Osteoblast (primary cell): Measurements from ENCODE around the gene RPL31. TPM values are rescaled to one million over a fixed set of nuclear protein-coding genes. Genes with fewer than 3 reads are reported as not detected.

Experiments used
- DNase-seq: peaks from one replicate; pipeline ENCODE4 v3.0.0; 2011; ENCODE audit warnings: low spot score, mixed read lengths; ENCODE audit not compliant: insufficient read length; ENCODE audit errors: missing footprints
- H2AFZ ChIP-seq: 2 replicates; pipeline ENCODE4 v1.6.0; 2011; ENCODE audit warnings: mild to moderate bottlenecking, low read length
- H3K27ac ChIP-seq: 2 replicates; pipeline ENCODE4 v1.5.1; 2011; ENCODE audit warnings: mild to moderate bottlenecking, low read depth, low read length, moderate library complexity
- H3K27me3 ChIP-seq: 2 replicates; pipeline ENCODE4 v1.6.0; 2012; ENCODE audit warnings: mild to moderate bottlenecking, control low read depth, inconsistent platforms, low read length, moderate library complexity; ENCODE audit not compliant: insufficient read depth
- H3K36me3 ChIP-seq: 2 replicates; pipeline ENCODE4 v1.5.1; 2011; ENCODE audit warnings: mild to moderate bottlenecking, low read length, control low read depth, moderate library complexity; ENCODE audit not compliant: insufficient read depth
- H3K4me1 ChIP-seq: 2 replicates; pipeline ENCODE4 v1.5.1; 2011; ENCODE audit warnings: mild to moderate bottlenecking, low read length, control low read depth, moderate library complexity; ENCODE audit not compliant: insufficient read depth
- H3K4me2 ChIP-seq: 2 replicates; pipeline ENCODE4 v1.6.0; 2011; ENCODE audit warnings: mild to moderate bottlenecking, low read length; ENCODE audit not compliant: insufficient read depth
- H3K4me3 ChIP-seq: fragments of 200-600 bp; sonication (generic); 3 replicates; pipeline ENCODE4 v1.5.1; 2012; ENCODE audit warnings: mild to moderate bottlenecking, low read length, inconsistent platforms; ENCODE audit not compliant: insufficient read depth
- H3K79me2 ChIP-seq: 2 replicates; pipeline ENCODE4 v1.6.0; 2012; ENCODE audit warnings: mild to moderate bottlenecking, low read length, control low read depth, inconsistent platforms; ENCODE audit not compliant: insufficient read depth
- H3K9me3 ChIP-seq: 2 replicates; pipeline ENCODE4 v1.5.1; 2011; ENCODE audit warnings: low read depth, low read length, control low read depth
- H4K20me1 ChIP-seq: 2 replicates; pipeline ENCODE4 v1.6.0; 2012; ENCODE audit warnings: mild to moderate bottlenecking, low read length, control low read depth; ENCODE audit not compliant: insufficient read depth
- total RNA-seq: library from RNA; depleted of rRNA; stranded (reverse); fragments of >200 nt; gene quantifications from 2 replicates; pipeline ENCODE4 v1.2.3, GENCODE V29; 2012
- TF ChIP-seq, protein P1 (sequence below): IDR thresholded peaks from 2 replicates; pipeline ENCODE4 v1.5.1; 2011; ENCODE audit warnings: mild to moderate bottlenecking, low read depth, low read length, moderate library complexity; ENCODE audit errors: extremely low read depth

Gene RPL31
- total RNA-seq, 1 donor: 760 TPM

GRCh38 chr2:100955226-100955625, 46.9 kb upstream of the RPL31 start:
- DNase-seq: peak; percentile 41
- Histone ChIP-seq H3K4me2 (no peak overlapping the region), H3K79me2 (no peaks in the 10 kb centered on the region), H3K4me1 (peaks cover 21% of the 10 kb centered on the region), H2AFZ (no peak overlapping the region), H3K27me3 (no peaks in the 10 kb centered on the region), H3K9me3 (no peaks in the 10 kb centered on the region), H3K4me3 (no peak overlapping the region), H3K27ac (no peak overlapping the region), H4K20me1 (no peaks in the 10 kb centered on the region), H3K36me3 (no peaks in the 10 kb centered on the region)
- TF ChIP-seq, protein P1, sequence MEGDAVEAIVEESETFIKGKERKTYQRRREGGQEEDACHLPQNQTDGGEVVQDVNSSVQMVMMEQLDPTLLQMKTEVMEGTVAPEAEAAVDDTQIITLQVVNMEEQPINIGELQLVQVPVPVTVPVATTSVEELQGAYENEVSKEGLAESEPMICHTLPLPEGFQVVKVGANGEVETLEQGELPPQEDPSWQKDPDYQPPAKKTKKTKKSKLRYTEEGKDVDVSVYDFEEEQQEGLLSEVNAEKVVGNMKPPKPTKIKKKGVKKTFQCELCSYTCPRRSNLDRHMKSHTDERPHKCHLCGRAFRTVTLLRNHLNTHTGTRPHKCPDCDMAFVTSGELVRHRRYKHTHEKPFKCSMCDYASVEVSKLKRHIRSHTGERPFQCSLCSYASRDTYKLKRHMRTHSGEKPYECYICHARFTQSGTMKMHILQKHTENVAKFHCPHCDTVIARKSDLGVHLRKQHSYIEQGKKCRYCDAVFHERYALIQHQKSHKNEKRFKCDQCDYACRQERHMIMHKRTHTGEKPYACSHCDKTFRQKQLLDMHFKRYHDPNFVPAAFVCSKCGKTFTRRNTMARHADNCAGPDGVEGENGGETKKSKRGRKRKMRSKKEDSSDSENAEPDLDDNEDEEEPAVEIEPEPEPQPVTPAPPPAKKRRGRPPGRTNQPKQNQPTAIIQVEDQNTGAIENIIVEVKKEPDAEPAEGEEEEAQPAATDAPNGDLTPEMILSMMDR: no peak

DNA sequence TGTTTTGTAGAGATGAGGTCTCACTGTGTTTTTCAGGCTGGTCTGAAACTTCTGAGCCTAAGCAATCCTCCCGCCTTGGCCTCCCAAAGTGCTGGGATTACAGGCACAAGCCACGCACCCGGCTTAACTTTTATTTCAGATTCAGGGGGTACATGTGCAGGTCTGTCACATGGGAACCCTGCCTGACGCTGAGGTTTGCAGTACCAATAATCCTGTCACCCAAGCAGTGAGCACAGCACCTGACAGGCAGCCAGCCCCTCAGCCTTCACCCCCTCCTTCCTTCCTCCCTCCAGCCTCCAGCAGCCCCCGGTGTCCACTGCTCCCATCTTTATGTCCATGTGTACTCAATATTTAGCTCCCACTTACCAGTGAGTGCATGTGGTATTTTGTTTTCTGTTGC, 46.0 kb upstream of the RPL31 start:
- H3K27me3 ChIP-seq: peaks cover 2% of the 10 kb centered on the region
- no peak overlapping the region for H3K27ac ChIP-seq
- DNase-seq: no peak
- H3K9me3 ChIP-seq: no peaks in the 10 kb centered on the region
- no peaks in the 10 kb centered on the region for H4K20me1 ChIP-seq
- peaks cover 21% of the 10 kb centered on the region for H3K4me1 ChIP-seq
- no peaks in the 10 kb centered on the region for H3K36me3 ChIP-seq
- no peaks in the 10 kb centered on the region for H3K79me2 ChIP-seq
- TF ChIP-seq, protein P1: no peak
- H3K4me3 ChIP-seq: no peak overlapping the region
- no peak overlapping the region for H3K4me2 ChIP-seq
- H2AFZ ChIP-seq: no peak overlapping the region

- H3K36me3 ChIP-seq: no peaks in the 10 kb centered on the region
- peak overlapping the region; percentile 56 for H3K27ac ChIP-seq
- no peaks in the 10 kb centered on the region for H3K9me3 ChIP-seq
- no peaks in the 10 kb centered on the region for H4K20me1 ChIP-seq
- H3K4me3 ChIP-seq: peak overlapping the region; percentile 26
- peaks cover 21% of the 10 kb centered on the region for H3K4me1 ChIP-seq
- no peaks in the 10 kb centered on the region for H3K79me2 ChIP-seq
- peaks cover 2% of the 10 kb centered on the region for H3K27me3 ChIP-seq
- H3K4me2 ChIP-seq: peak overlapping the region; percentile 67
- no peak overlapping the region for H2AFZ ChIP-seq
- DNase-seq: peak; percentile 92
- TF ChIP-seq, protein P1: peak; percentile 18
Observed at GRCh38 chr2:100957996-100958653, 44.0 kb upstream of the RPL31 start.

- Histone ChIP-seq H4K20me1 (no peaks in the 10 kb centered on the region), H3K4me2 (no peak overlapping the region), H3K79me2 (no peaks in the 10 kb centered on the region), H3K27me3 (peaks cover 5% of the 10 kb centered on the region), H3K4me1 (peaks cover 21% of the 10 kb centered on the region), H3K36me3 (no peaks in the 10 kb centered on the region), H3K27ac (no peak overlapping the region), H3K9me3 (no peaks in the 10 kb centered on the region), H2AFZ (no peak overlapping the region), H3K4me3 (no peak overlapping the region)
- TF ChIP-seq, protein P1: no peak
- peak; percentile 55 for DNase-seq
Observed at GRCh38 chr2:100959225-100959880, 42.7 kb upstream of the RPL31 start.
